ENCODE results near the gene LANCL2.

The LANCL2 gene

GRCh38 chr7:55472928-55473725, 108.0 kb downstream of the LANCL2 start:
- DNase-seq, result no peak

GRCh38 chr7:55473932-55474331, 108.8 kb downstream of the LANCL2 start:
- DNase-seq, result peak in 1 of 6 experiments; percentile 24

GRCh38 chr7:55474944-55475854, 110.1 kb downstream of the LANCL2 start:
- DNase-seq, result peak in 3 of 6 experiments; percentile 50 to 67 (median 57)

GRCh38 chr7:55475855-55476803, 111.0 kb downstream of the LANCL2 start:
- DNase-seq, result no peak

- no peak for DNase-seq
Observed at GRCh38 chr7:55476852-55477780, 112.0 kb downstream of the LANCL2 start.

- DNase-seq, result no peak
Observed at GRCh38 chr7:55477781-55478374, 112.7 kb downstream of the LANCL2 start.

GRCh38 chr7:55478700-55479099, 113.6 kb downstream of the LANCL2 start:
- DNase-seq, result no peak

GRCh38 chr7:55481155-55481554, 116.0 kb downstream of the LANCL2 start:
- no peak for DNase-seq

- no peak for DNase-seq
Observed at GRCh38 chr7:55483046-55483445, 117.9 kb downstream of the LANCL2 start.

Data from stimulated activated naive CD4-positive, alpha-beta T cell (primary cell).